PC-9 (cell line): Measurements from ENCODE around the gene NSUN6. TPM values are rescaled to one million over a fixed set of nuclear protein-coding genes. Genes with fewer than 3 reads are reported as not detected.

Experiments
- BruUV-seq: library from RNA; stranded (reverse); fragments of 400-500 nt; replicated peaks from 2 replicates; lab custom pipeline; 2021; lab: Mats Ljungman, UMichigan
- CTCF ChIA-PET: fragments of 300-600 bp; sonication (Branson Sonifier 250); formaldehyde crosslinking; loops from one replicate; lab custom pipeline; 2022; ENCODE audit warnings: antibody characterized with exemption; lab: Charles Lee
- POLR2A ChIA-PET: fragments of 300-600 bp; sonication (Branson Sonifier 250); formaldehyde crosslinking; loops from one replicate; lab custom pipeline; 2022; ENCODE audit warnings: antibody characterized with exemption; ENCODE audit not compliant: unreplicated experiment; lab: Charles Lee
- DNase-seq, 2 experiments: peaks; one replicate each; pipeline versions ENCODE4 v3.0.0 to v3.0.0-alpha.2; 2015 to 2022; ENCODE audit warnings: mixed read lengths in 1 of 2
- H2AFZ ChIP-seq: fragments of 200-600 bp; sonication (generic); 2 replicates; pipeline ENCODE4 v1.8.1; 2017; ENCODE audit warnings: antibody characterized with exemption
- H3F3A ChIP-seq: fragments of 200-600 bp; sonication (generic); 2 replicates; pipeline ENCODE4 v1.8.1; 2017; ENCODE audit warnings: antibody characterized with exemption, mild to moderate bottlenecking, low read depth; ENCODE audit not compliant: insufficient read depth
- H3K27ac ChIP-seq: fragments of 200-600 bp; sonication (generic); 2 replicates; pipeline ENCODE4 v1.6.1; 2016; ENCODE audit warnings: mixed run types
- H3K27me3 ChIP-seq: fragments of 200-600 bp; sonication (generic); 2 replicates; pipeline ENCODE4 v1.6.1; 2016; ENCODE audit warnings: low read depth, mixed run types; ENCODE audit not compliant: insufficient read depth
- H3K36me3 ChIP-seq: fragments of 200-600 bp; sonication (generic); 2 replicates; pipeline ENCODE4 v1.6.1; 2016; ENCODE audit warnings: low read depth, mixed run types
- H3K4me1 ChIP-seq: fragments of 200-600 bp; sonication (generic); replicated peaks from 2 replicates; pipeline ENCODE4 v1.6.1; 2016; ENCODE audit warnings: mixed run types; ENCODE audit not compliant: insufficient read depth
- H3K4me2 ChIP-seq: fragments of 200-600 bp; sonication (generic); 2 replicates; pipeline ENCODE4 v1.6.1; 2017; ENCODE audit warnings: mixed run types
- H3K4me3 ChIP-seq: fragments of 200-600 bp; sonication (generic); 2 replicates; pipeline ENCODE4 v1.6.1; 2016; ENCODE audit warnings: mixed run types
- H3K79me2 ChIP-seq: fragments of 200-600 bp; sonication (generic); 2 replicates; pipeline ENCODE4 v1.6.1; 2017; ENCODE audit warnings: low read depth, mixed run types
- H3K9me2 ChIP-seq: fragments of 200-600 bp; sonication (generic); 2 replicates; pipeline ENCODE4 v1.8.1; 2017; ENCODE audit warnings: mild to moderate bottlenecking; ENCODE audit not compliant: insufficient read depth
- H3K9me3 ChIP-seq: fragments of 200-600 bp; sonication (generic); 2 replicates; pipeline ENCODE4 v1.8.1; 2016; ENCODE audit warnings: low read depth; ENCODE audit not compliant: insufficient read depth
- H4K20me1 ChIP-seq: fragments of 200-600 bp; sonication (generic); 2 replicates; pipeline ENCODE4 v1.8.1; 2017; ENCODE audit not compliant: insufficient read depth
- EZH2 ChIP-seq: fragments of 200-600 bp; sonication (generic); IDR thresholded peaks from 2 replicates; pipeline ENCODE4 v1.8.0; 2017; ENCODE audit warnings: antibody characterized with exemption, low read depth
- intact Hi-C: fragments of 100-400 bp; cut with micrococcal nuclease; formaldehyde crosslinking; loops from one replicate; pipeline ENCODE4 v1.10.0; 2022; ENCODE audit not compliant: unreplicated experiment
- total RNA-seq: library from RNA; stranded (reverse); gene quantifications from 2 replicates; pipeline ENCODE4 v1.2.3, GENCODE V29; 2021
- TF ChIP-seq, protein P1 (sequence below): fragments of 200-600 bp; sonication (generic); conservative IDR thresholded peaks from 2 replicates; pipeline ENCODE4 v1.6.1; 2017; ENCODE audit warnings: mixed run types, antibody characterized with exemption, mild to moderate bottlenecking, moderate library complexity

Gene NSUN6
- total RNA-seq, 1 experiment from 2014 or later, result 11.9 TPM

DNA sequence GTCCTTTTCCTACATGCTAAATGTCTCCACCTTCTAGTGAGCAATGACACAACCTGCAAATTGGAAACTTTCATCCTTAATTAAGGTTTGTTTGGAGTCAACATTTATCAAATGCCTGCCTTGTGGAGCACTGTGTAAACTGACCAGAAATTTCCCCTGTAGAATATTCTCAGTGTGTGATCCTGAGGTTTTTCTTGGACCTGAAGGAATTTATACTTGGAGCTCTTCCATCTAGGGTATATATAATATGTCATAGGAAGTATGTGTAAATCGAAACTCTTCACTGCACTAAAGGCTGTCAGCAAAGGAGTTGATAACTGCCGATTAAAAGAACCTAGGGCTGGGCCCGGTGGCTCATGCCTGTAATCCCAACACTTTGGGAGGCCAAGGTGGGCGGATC lies 152.4 kb downstream of the NSUN6 start:
- Histone ChIP-seq H4K20me1 (no peaks in the 10 kb centered on the region), H3K27me3 (no peaks in the 10 kb centered on the region; the same call in 1 of the 2 replicates), H3K4me1 (no peaks in the 10 kb centered on the region), H3K4me2 (no peak overlapping the region), H3K36me3 (no peaks in the 10 kb centered on the region), H3F3A (no peaks in the 10 kb centered on the region), H3K27ac (no peak overlapping the region), H2AFZ (no peak overlapping the region), H3K79me2 (no peaks in the 10 kb centered on the region), H3K4me3 (no peak overlapping the region), H3K9me3 (no peaks in the 10 kb centered on the region), H3K9me2 (no peaks in the 10 kb centered on the region)
- no peak for DNase-seq
- intact Hi-C loops, result no loop called here
- ChIA-PET CTCF (no interaction called here), POLR2A (interaction anchor here (0.6 kb wide), 1 partner anchor 37 kb away, joined by 51 read pairs; no protein-coding TSS in a partner anchor)
- TF ChIP-seq EZH2, result no peak
- BruUV-seq, result no TSS peak

DNA sequence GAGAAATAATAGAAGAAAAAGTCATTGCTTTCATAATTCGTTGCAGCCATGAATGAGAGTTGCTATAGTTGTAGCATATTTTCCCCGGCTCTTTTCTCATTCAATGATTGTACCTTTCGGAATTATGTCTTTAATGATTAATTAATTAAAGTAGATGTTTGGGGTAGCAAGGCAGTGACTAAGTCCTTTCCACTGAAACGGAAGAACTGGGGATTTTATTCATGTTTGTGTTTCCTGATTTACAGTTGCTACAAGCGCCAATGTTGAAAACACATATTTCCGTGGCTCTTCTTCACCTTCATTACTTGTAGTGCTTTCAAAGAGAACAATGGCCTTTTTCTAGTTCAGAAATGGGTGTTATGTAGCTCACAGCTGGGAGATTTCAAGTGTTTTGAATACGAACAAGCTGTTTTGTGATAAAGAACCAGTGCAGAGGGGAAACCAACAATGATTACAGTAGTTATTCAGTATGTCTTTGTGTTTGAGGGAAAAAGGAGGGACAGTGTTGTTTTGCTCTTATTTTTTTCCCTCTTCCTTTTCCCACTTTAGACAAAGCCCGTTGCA lies 153.5 kb downstream of the NSUN6 start:
- POLR2A ChIA-PET, result no interaction called here
- CTCF ChIA-PET, result no interaction called here

More for the DNA sequence above, 153.5 kb downstream of the NSUN6 start:
- Histone ChIP-seq H3K9me3 (no peaks in the 10 kb centered on the region), H3K4me1 (no peaks in the 10 kb centered on the region), H3K9me2 (no peaks in the 10 kb centered on the region), H3K36me3 (no peaks in the 10 kb centered on the region), H3K4me3 (no peak overlapping the region), H3K27me3 (no peaks in the 10 kb centered on the region; the same call in 1 of the 2 replicates), H3K79me2 (no peaks in the 10 kb centered on the region), H3K4me2 (no peak overlapping the region), H4K20me1 (no peaks in the 10 kb centered on the region), H3K27ac (no peak overlapping the region), H2AFZ (no peak overlapping the region), H3F3A (no peaks in the 10 kb centered on the region)
- intact Hi-C loops, result no loop called here
- no peak for DNase-seq
- TF ChIP-seq, protein P1, sequence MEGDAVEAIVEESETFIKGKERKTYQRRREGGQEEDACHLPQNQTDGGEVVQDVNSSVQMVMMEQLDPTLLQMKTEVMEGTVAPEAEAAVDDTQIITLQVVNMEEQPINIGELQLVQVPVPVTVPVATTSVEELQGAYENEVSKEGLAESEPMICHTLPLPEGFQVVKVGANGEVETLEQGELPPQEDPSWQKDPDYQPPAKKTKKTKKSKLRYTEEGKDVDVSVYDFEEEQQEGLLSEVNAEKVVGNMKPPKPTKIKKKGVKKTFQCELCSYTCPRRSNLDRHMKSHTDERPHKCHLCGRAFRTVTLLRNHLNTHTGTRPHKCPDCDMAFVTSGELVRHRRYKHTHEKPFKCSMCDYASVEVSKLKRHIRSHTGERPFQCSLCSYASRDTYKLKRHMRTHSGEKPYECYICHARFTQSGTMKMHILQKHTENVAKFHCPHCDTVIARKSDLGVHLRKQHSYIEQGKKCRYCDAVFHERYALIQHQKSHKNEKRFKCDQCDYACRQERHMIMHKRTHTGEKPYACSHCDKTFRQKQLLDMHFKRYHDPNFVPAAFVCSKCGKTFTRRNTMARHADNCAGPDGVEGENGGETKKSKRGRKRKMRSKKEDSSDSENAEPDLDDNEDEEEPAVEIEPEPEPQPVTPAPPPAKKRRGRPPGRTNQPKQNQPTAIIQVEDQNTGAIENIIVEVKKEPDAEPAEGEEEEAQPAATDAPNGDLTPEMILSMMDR, result no peak
- no peak for TF ChIP-seq EZH2
- no TSS peak for BruUV-seq

Other genes starting within 250 kb of the NSUN6 start
- 11.1 and 15.3 TPM in 2 replicates for gene ARL5B, start 7.8 kb upstream of the NSUN6 start, total RNA-seq